Small intestine (tissue), 7 donors: ENCODE data around the gene CTBP2. TPM values are rescaled to one million over a fixed set of nuclear protein-coding genes. Genes with fewer than 3 reads are reported as not detected.
"Not testable (repeated sequence)": the region's sequence is repeated elsewhere in the genome, so short reads cannot be mapped to it uniquely, and the experiment has no call there.

ENCODE experiments used
- DNase-seq, 2 donors: peaks; one replicate each; pipeline versions ENCODE4 v3.0.0 to v3.0.0-alpha.2; 2013
- FAIRE-seq: peaks from 2 replicates; lab custom pipeline; 2012; peaks lifted over from hg19 to GRCh38; lab: Jason Lieb, UNC
- H3K27ac ChIP-seq, 3 donors: one replicate each; pipeline ENCODE4 v1.5.1; 2013; ENCODE audit warnings: low read length in 2 of 3, mild to moderate bottlenecking in 2 of 3, control low read depth in 1 of 3, inconsistent platforms in 1 of 3, low read depth in 1 of 3, moderate library complexity in 1 of 3
- H3K27me3 ChIP-seq, 3 donors: one replicate each; pipeline ENCODE4 v1.6.1; 2013; ENCODE audit warnings: low read length in 3 of 3, inconsistent platforms in 1 of 3; ENCODE audit not compliant: control insufficient read depth in 3 of 3, insufficient read depth in 3 of 3
- H3K36me3 ChIP-seq, 3 donors: one replicate each; pipeline ENCODE4 v1.6.1; 2013; ENCODE audit warnings: low read length in 3 of 3, inconsistent platforms in 1 of 3, low read depth in 1 of 3, mild to moderate bottlenecking in 1 of 3, moderate library complexity in 1 of 3; ENCODE audit not compliant: control insufficient read depth in 3 of 3, insufficient read depth in 2 of 3
- H3K4me1 ChIP-seq, 3 donors: one replicate each; pipeline ENCODE4 v1.6.1; 2013; ENCODE audit warnings: low read length in 2 of 3, inconsistent platforms in 1 of 3, low read depth in 1 of 3, mild to moderate bottlenecking in 1 of 3, moderate library complexity in 1 of 3; ENCODE audit not compliant: control insufficient read depth in 3 of 3, insufficient read depth in 2 of 3
- H3K4me3 ChIP-seq, 3 donors: one replicate each; pipeline ENCODE4 v1.5.1; 2013; ENCODE audit warnings: low read length in 3 of 3, control low read depth in 1 of 3, inconsistent platforms in 1 of 3, low read depth in 1 of 3, mild to moderate bottlenecking in 1 of 3, moderate library complexity in 1 of 3
- H3K9me3 ChIP-seq, 2 donors: one replicate each; pipeline ENCODE4 v1.6.1; 2013; ENCODE audit warnings: low read depth in 1 of 2, low read length in 1 of 2; ENCODE audit not compliant: control insufficient read depth in 2 of 2, insufficient read depth in 1 of 2
- WGBS, 3 donors: extraction: QIAGEN DNeasy Blood & Tissue Kit; methylation state at CpG; one replicate each; pipeline ENCODE4 v1.1.7; 2013; 5-methylcytosine and 5-hydroxymethylcytosine counted together
- polyA plus RNA-seq, 4 donors: library from polyadenylated mRNA; stranded (reverse) in 3 of 4; unstranded in 1 of 4; fragments of 200-250 nt in 3 of 4; fragments of 120-200 nt in 1 of 4; gene quantifications; one replicate each; pipeline versions ENCODE4 v1.2.1 to v1.2.3, GENCODE V29; 2013
- donor health status: healthy with polysubstance abuse.
- donor health status: control.
- donor health status: control.
- donor health status: Bipolar disorder and iron deficiency.
- donor health status: healthy.

The CTBP2 gene
- polyA plus RNA-seq, 4 donors = 38.1 to 56.8 (median 49.1) TPM

GRCh38 chr10:125164421-125164820 lies 4.1 kb upstream of the CTBP2 start:
- H3K4me3 ChIP-seq = no peak overlapping the region
- H3K4me1 ChIP-seq = no peaks in the 10 kb centered on the region
- H3K27me3 ChIP-seq = no peaks in the 10 kb centered on the region
- H3K36me3 ChIP-seq = no peaks in the 10 kb centered on the region
- H3K9me3 ChIP-seq = no peaks in the 10 kb centered on the region
- FAIRE-seq (no peak), DNase-seq (no peak)
- 91 to 93% (median 92%) methylated on average over 10 of the region's 10 CpGs for WGBS, 3 donors
- no peak overlapping the region for H3K27ac ChIP-seq

GRCh38 chr10:125163803-125164202 lies 3.4 kb upstream of the CTBP2 start:
- no peaks in the 10 kb centered on the region for H3K36me3 ChIP-seq
- no peaks in the 10 kb centered on the region for H3K9me3 ChIP-seq
- WGBS, 3 donors = 70 to 76% (median 75%) methylated on average over 5 of the region's 5 CpGs
- FAIRE-seq (no peak), DNase-seq (no peak)
- H3K27ac ChIP-seq = no peak overlapping the region
- H3K4me3 ChIP-seq = no peak overlapping the region
- H3K27me3 ChIP-seq = no peaks in the 10 kb centered on the region
- no peaks in the 10 kb centered on the region for H3K4me1 ChIP-seq

DNA sequence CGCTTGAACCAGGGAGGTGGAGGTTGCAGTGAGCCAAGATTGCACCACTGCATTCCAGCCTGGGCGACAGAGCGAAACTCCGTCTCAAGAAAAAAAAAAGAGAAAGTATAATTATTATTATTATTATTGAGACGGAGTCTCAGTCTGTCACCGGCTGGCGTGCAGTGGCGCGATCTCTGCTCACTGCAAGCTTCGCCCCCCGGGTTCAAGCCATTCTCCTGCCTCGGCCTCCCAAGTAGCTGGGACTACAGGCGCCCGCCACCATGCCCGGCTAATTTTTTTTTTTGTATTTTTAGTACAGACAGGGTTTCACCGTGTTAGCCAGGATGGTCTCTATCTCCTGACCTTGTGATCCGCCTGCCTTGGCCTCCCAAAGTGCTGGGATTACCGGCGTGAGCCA lies 2.9 kb upstream of the CTBP2 start:
- not testable (repeated sequence) for H3K27me3 ChIP-seq, FAIRE-seq, H3K4me1 ChIP-seq, H3K36me3 ChIP-seq, H3K9me3 ChIP-seq, H3K4me3 ChIP-seq, H3K27ac ChIP-seq, DNase-seq
- 95 to 99% (median 95%) methylated on average over 17 to 19 of the region's 19 CpGs for WGBS, 3 donors

DNA sequence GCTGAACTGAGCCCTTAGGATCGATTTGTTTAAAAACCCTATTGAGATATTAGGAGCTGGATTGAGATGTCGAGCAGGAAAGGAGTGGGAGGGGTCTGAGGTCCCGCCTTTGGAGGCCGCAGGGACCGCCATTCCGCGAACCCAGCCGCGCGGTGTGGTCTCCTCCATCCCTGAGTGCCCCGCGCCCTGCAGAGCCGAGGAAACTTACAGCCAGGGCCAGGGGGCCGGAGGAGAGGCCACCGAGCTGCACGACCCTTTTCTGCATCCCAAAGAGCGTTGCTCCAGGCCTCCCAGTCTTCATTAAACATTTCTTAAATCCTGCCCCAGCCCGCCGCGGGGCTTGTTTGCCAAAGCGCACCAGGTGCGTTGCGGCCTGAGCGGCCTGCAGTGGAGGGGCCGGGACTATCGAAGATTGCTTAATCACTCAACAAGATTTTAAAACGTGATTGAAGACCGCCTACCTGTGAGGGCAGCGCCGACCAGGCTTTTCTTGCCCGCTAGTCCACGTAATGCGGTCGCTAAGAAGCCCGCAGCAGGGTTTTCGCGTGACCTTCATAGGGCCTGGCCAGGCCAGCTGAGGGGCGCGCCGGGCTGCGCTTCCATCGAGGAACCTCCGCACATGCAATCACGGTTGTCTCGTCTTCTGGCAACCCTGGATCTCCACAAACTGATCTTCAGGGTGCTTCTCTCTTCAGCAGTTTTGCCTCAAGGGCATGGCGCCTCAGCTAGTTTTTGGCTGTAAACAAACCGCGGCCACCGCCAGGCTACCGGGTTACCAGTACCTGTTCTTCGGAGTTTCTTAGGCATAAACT lies 2.0 kb upstream of the CTBP2 start:
- H3K36me3 ChIP-seq = no peaks in the 10 kb centered on the region
- H3K27ac ChIP-seq = peak overlapping the region in 2 of 3 donors; percentile 96 to 97
- FAIRE-seq (no peak), DNase-seq (peak in 1 of 2 donors; percentile 69)
- 59 to 60% (median 60%) methylated on average over 51 of the region's 51 CpGs for WGBS, 3 donors
- peaks cover 0 to 7% (median 0%) of the 10 kb centered on the region in 3 donors for H3K4me1 ChIP-seq
- peak overlapping the region; percentile 53 to 71 (median 71) for H3K4me3 ChIP-seq
- H3K9me3 ChIP-seq = no peaks in the 10 kb centered on the region
- no peaks in the 10 kb centered on the region for H3K27me3 ChIP-seq

- 1 to 4% (median 3%) methylated on average over 35 to 39 of the region's 39 CpGs for WGBS, 3 donors
- no peak for DNase-seq
- Histone ChIP-seq H3K4me1 (peaks cover 0 to 13% (median 0%) of the 10 kb centered on the region in 3 donors), H3K36me3 (no peaks in the 10 kb centered on the region), H3K4me3 (peak overlapping the region; percentile 53 to 71 (median 71)), H3K9me3 (no peaks in the 10 kb centered on the region), H3K27ac (peak overlapping the region; percentile 32 to 97 (median 96)), H3K27me3 (no peaks in the 10 kb centered on the region)
- no peak for FAIRE-seq
Measured at GRCh38 chr10:125161707-125162119, 1.4 kb upstream of the CTBP2 start.

DNA sequence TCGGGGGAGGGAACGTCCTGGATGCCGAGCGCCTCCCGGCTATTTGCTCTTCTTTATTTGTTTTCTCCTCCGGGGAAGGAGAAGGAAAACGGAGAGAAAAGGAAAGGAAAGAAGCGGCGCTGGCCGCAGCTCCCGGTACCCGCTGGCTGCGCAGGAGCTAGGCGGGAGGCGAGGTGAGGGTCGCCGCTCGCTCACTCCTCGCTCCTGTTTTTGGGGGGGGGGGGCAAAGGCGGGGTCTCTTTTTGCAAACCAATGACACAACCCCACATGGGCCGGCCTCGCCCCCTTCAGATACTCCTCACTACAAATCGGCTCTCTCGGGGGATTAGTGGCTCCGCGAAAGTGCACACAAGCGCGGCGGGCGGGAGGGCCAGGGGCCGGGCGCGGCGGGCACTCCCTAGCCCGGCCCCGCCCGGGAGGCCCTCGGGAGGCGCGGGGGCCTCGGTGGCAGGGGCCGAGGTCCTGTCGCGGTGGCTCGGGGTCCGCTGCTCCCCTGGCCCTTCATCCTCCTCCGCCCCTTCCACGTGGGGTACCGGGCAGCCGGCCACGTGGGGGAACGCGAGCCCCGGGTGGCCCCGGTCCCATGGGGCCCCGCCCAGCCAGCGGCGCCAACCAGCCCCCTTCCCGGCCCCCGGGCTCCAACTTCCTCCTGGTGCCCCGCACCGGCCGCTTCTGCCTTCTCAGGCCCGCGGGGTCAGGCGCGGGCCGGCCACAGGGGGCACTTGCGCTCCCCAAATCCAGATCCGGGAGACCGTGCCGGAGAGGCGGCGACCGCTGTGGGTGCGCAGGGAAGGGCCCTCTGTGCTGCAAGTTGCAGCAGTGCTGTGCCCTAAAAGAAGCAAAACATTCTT lies 718 bp upstream of the CTBP2 start:
- peaks cover 0 to 17% (median 0%) of the 10 kb centered on the region in 3 donors for H3K4me1 ChIP-seq
- H3K27me3 ChIP-seq = no peaks in the 10 kb centered on the region
- WGBS, 3 donors = 1 to 2% (median 1%) methylated on average over 41 to 76 of the region's 76 CpGs
- peak overlapping the region; percentile 53 to 71 (median 71) for H3K4me3 ChIP-seq
- DNase-seq (peak; percentile 49 to 92), FAIRE-seq (no peak)
- no peaks in the 10 kb centered on the region for H3K36me3 ChIP-seq
- H3K27ac ChIP-seq = peak overlapping the region; percentile 67 to 97 (median 96)
- H3K9me3 ChIP-seq = no peaks in the 10 kb centered on the region

DNA sequence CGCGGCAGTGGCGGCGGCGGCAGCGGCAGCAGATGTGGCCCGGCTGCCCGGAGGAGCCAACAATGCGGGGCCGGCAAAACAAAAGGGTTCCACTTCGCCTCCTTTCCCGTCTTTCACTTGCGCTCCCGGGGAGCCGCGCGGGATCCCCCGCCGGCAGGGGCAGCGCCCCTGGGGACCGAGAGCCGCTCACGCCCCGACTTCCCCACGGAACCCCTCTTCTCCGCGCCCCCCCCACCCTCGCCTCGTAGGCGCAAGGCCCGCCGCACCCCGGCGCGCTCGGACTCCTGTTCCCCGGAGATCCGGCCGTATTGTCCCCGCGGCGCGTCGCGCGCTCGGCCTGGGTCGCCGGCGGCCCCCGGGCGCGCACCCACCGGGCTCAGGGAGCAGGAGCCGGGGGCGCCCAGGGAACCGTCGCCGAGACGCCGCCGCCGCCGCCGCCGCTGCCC lies 854 bp downstream of the CTBP2 start:
- H3K27me3 ChIP-seq = no peaks in the 10 kb centered on the region

More for the DNA sequence above, 854 bp downstream of the CTBP2 start:
- no peaks in the 10 kb centered on the region for H3K36me3 ChIP-seq
- peak overlapping the region; percentile 89 to 98 (median 91) for H3K27ac ChIP-seq
- WGBS, 3 donors = 0 to 1% (median 0%) methylated on average over 21 to 66 of the region's 66 CpGs
- peaks cover 0 to 31% (median 2%) of the 10 kb centered on the region in 3 donors for H3K4me1 ChIP-seq
- peak; percentile 24 to 76 for DNase-seq
- peak overlapping the region; percentile 71 to 85 (median 75) for H3K4me3 ChIP-seq
- no peak for FAIRE-seq
- H3K9me3 ChIP-seq = no peaks in the 10 kb centered on the region
